Stomach (tissue), 4 donors: ENCODE data around the gene KLHL15.

Source experiments
- CTCF ChIP-seq, 7 experiments: fragments of 450-650 bp in 4 of 7; fragments of 200-600 bp in 3 of 7; sonication (generic) in 3 of 7; IDR thresholded peaks; one replicate each; pipeline ENCODE4 v1.5.1; 2016 to 2019; ENCODE audit warnings: antibody characterized with exemption in 7 of 7, control low read depth in 2 of 7, mild to moderate bottlenecking in 1 of 7
- EP300 ChIP-seq: sonication (generic); formaldehyde crosslinking; IDR thresholded peaks from one replicate; pipeline ENCODE4 v1.6.1; 2017; ENCODE audit warnings: antibody characterized with exemption
- POLR2A ChIP-seq, 4 donors: fragments of 450-650 bp; IDR thresholded peaks; one replicate each; pipeline ENCODE4 v1.6.1; 2016; ENCODE audit warnings: antibody characterized with exemption in 4 of 4, control low read depth in 2 of 4, mild to moderate bottlenecking in 1 of 4, moderate library complexity in 1 of 4
- POLR2AphosphoS5 ChIP-seq, 3 donors: sonication (generic); formaldehyde crosslinking; IDR thresholded peaks; one replicate each; pipeline ENCODE4 v1.6.1; 2016; ENCODE audit warnings: antibody characterized with exemption in 3 of 3

GRCh38 chrX:23993012-23993633 is 33.9 kb downstream of the KLHL15 start:
- no peak for TF ChIP-seq POLR2A (IDR thresholded peaks at IDR 0.05)
- no peak for TF ChIP-seq CTCF (IDR thresholded peaks at IDR 0.05)
- TF ChIP-seq EP300, result no peak
- no peak for TF ChIP-seq POLR2AphosphoS5 (IDR thresholded peaks at IDR 0.05)
